HCT116 (cell line): ENCODE results near the gene LRRC32. TPM values are rescaled to one million over a fixed set of nuclear protein-coding genes. Genes with fewer than 3 reads are reported as not detected.
A peak's percentile ranks its signal among the peaks of the same experiment; 100 is the strongest.

Experiments
- ATAC-seq: fragments of 200-7000 bp; cut with Tn5 transposase; 2 replicates; pipeline ENCODE4 v1.9.1; 2020; ENCODE audit warnings: mild to moderate bottlenecking, moderate library complexity
- BruUV-seq: library from RNA; stranded (reverse); fragments of 400-500 nt; replicated peaks from 2 replicates; lab custom pipeline; 2021; lab: Mats Ljungman, UMichigan
- CTCF ChIA-PET: fragments of 300-600 bp; sonication (Branson Sonifier 250); formaldehyde crosslinking; loops from one replicate; lab custom pipeline; 2021; ENCODE audit warnings: antibody characterized with exemption; lab: Charles Lee
- POLR2A ChIA-PET: fragments of 300-600, 350-600 bp; sonication (Branson Sonifier 250); formaldehyde crosslinking; loops from one replicate; lab custom pipeline; 2021; ENCODE audit warnings: antibody characterized with exemption; lab: Charles Lee
- RAD21 ChIA-PET, 2 experiments: fragments of 300-600 bp; sonication (Branson Sonifier 250); formaldehyde crosslinking; loops; one replicate each; lab custom pipeline; 2023; ENCODE audit warnings: low total read pairs in 2 of 2; ENCODE audit not compliant: uncharacterized antibody in 2 of 2, unreplicated experiment in 2 of 2, low non-redundant PET in 1 of 2; lab: Charles Lee
- DNase-seq: peaks from one replicate; pipeline ENCODE4 v3.0.0-alpha.2; 2010; ENCODE audit warnings: low read depth, low spot score
- H2AFZ ChIP-seq: fragments of 200-600 bp; shearing (Covaris generic), sonication (generic); 2 replicates; pipeline ENCODE4 v1.6.1; 2017; ENCODE audit warnings: low read depth, mixed run types, mixed read lengths, antibody characterized with exemption, low read length; ENCODE audit not compliant: poor library complexity, severe bottlenecking
- H3K27ac ChIP-seq: 2 replicates; pipeline ENCODE4 v1.5.1; 2012; ENCODE audit warnings: low read depth, low read length
- H3K27me3 ChIP-seq: fragments of 200-600 bp; sonication (generic); 2 replicates; pipeline ENCODE4 v1.6.1; 2016; ENCODE audit warnings: mixed run types, low read length, mixed read lengths; ENCODE audit not compliant: insufficient read depth
- H3K36me3 ChIP-seq, 2 experiments: fragments of 200-500 bp in 1 of 2; fragments of 200-600 bp in 1 of 2; sonication (Bioruptor generic) in 1 of 2; sonication (generic) in 1 of 2; 2 replicates each; pipeline versions ENCODE4 v1.5.1 to v1.6.1; 2014 to 2016; ENCODE audit warnings: low read length in 2 of 2, inconsistent platforms in 1 of 2, mixed read lengths in 1 of 2, mixed run types in 1 of 2; ENCODE audit not compliant: insufficient read depth in 2 of 2, control insufficient read depth in 1 of 2
- H3K4me1 ChIP-seq, 2 experiments: fragments of 200-600 bp in 1 of 2; sonication (generic) in 1 of 2; 2 replicates each; pipeline versions ENCODE4 v1.5.1 to v1.6.1; 2012 to 2017; ENCODE audit warnings: low read length in 2 of 2, inconsistent platforms in 1 of 2, mild to moderate bottlenecking in 1 of 2, mixed read lengths in 1 of 2, mixed run types in 1 of 2, moderate library complexity in 1 of 2; ENCODE audit not compliant: insufficient read depth in 2 of 2, control insufficient read depth in 1 of 2
- H3K4me2 ChIP-seq: fragments of 200-600 bp; sonication (generic); 2 replicates; pipeline ENCODE4 v1.6.1; 2017; ENCODE audit warnings: mixed run types, low read length, mixed read lengths
- H3K4me3 ChIP-seq, 2 experiments: fragments of 200-600 bp in 1 of 2; sonication (generic) in 1 of 2; replicated peaks in 1 of 2; 2 replicates each; pipeline ENCODE4 v1.5.1; 2011 to 2016; ENCODE audit warnings: low read length in 2 of 2, control low read depth in 1 of 2, low read depth in 1 of 2, mild to moderate bottlenecking in 1 of 2, mixed read lengths in 1 of 2, mixed run types in 1 of 2
- H3K79me2 ChIP-seq: fragments of 200-600 bp; sonication (generic); 2 replicates; pipeline ENCODE4 v1.6.1; 2017; ENCODE audit warnings: mild to moderate bottlenecking, mixed run types, low read length, moderate library complexity, mixed read lengths; ENCODE audit not compliant: insufficient read depth
- H3K9ac ChIP-seq: fragments of 200-600 bp; sonication (generic); 2 replicates; pipeline ENCODE4 v1.6.1; 2016; ENCODE audit warnings: low read length, mixed read lengths
- H3K9me2 ChIP-seq: fragments of 200-600 bp; sonication (generic), shearing (Covaris generic); 2 replicates; pipeline ENCODE4 v1.6.1; 2017; ENCODE audit warnings: mixed run types, mild to moderate bottlenecking, moderate library complexity; ENCODE audit not compliant: insufficient read depth
- H3K9me3 ChIP-seq, 2 experiments: fragments of 200-500 bp in 1 of 2; fragments of 200-600 bp in 1 of 2; sonication (Bioruptor generic) in 1 of 2; sonication (generic) in 1 of 2; 2 replicates each; pipeline ENCODE4 v1.6.1; 2014 to 2017; ENCODE audit warnings: low read length in 2 of 2, mixed read lengths in 2 of 2, inconsistent platforms in 1 of 2, low read depth in 1 of 2, mild to moderate bottlenecking in 1 of 2, mixed run types in 1 of 2, moderate library complexity in 1 of 2; ENCODE audit not compliant: control insufficient read depth in 1 of 2, insufficient read depth in 1 of 2
- H4K20me1 ChIP-seq: fragments of 200-600 bp; sonication (generic), shearing (Covaris generic); 2 replicates; pipeline ENCODE4 v1.6.1; 2017; ENCODE audit warnings: mixed run types, mild to moderate bottlenecking, moderate library complexity; ENCODE audit not compliant: insufficient read depth
- ATF3 ChIP-seq: IDR thresholded peaks from 2 replicates; pipeline ENCODE4 v1.6.1; 2012
- CBX3 ChIP-seq: IDR thresholded peaks from 2 replicates; pipeline ENCODE4 v1.6.1; 2012; ENCODE audit warnings: low read depth
- CTCF ChIP-seq, 3 experiments: fragments of 200-600 bp in 1 of 3; sonication (generic) in 1 of 3; IDR thresholded peaks in 2 of 3; conservative IDR thresholded peaks in 1 of 3; 2 replicates each; pipeline ENCODE4 v1.5.1; 2012 to 2017; ENCODE audit warnings: low read depth in 2 of 3, low read length in 2 of 3, antibody characterized with exemption in 1 of 3, borderline replicate concordance in 1 of 3, control low read depth in 1 of 3, mild to moderate bottlenecking in 1 of 3, mixed read lengths in 1 of 3, mixed run types in 1 of 3, moderate library complexity in 1 of 3; ENCODE audit not compliant: insufficient read depth in 1 of 3
- ELF1 ChIP-seq: IDR thresholded peaks from 2 replicates; pipeline ENCODE4 v1.6.1; 2012; ENCODE audit warnings: low read depth, borderline replicate concordance
- EZH2 ChIP-seq: fragments of 200-600 bp; sonication (generic); IDR thresholded peaks from 2 replicates; pipeline ENCODE4 v1.6.1; 2017; ENCODE audit warnings: antibody characterized with exemption, mixed run types
- EZH2phosphoT487 ChIP-seq: fragments of 200-600 bp; IDR thresholded peaks from 2 replicates; pipeline ENCODE4 v1.6.1; 2018; ENCODE audit warnings: antibody characterized with exemption, borderline replicate concordance
- FOSL1 ChIP-seq: IDR thresholded peaks from 2 replicates; pipeline ENCODE4 v1.6.1; 2012; ENCODE audit warnings: low read depth
- JUND ChIP-seq: IDR thresholded peaks from 2 replicates; pipeline ENCODE4 v1.6.1; 2012
- RAD21 ChIP-seq: IDR thresholded peaks from 2 replicates; pipeline ENCODE4 v1.6.1; 2012; ENCODE audit warnings: low read depth, mild to moderate bottlenecking
- SIN3A ChIP-seq: IDR thresholded peaks from 2 replicates; pipeline ENCODE4 v1.6.1; 2012; ENCODE audit warnings: low read depth
- SP1 ChIP-seq: IDR thresholded peaks from 2 replicates; pipeline ENCODE4 v1.6.1; 2012; ENCODE audit warnings: low read depth
- SRF ChIP-seq: IDR thresholded peaks from 2 replicates; pipeline ENCODE4 v1.6.1; 2012; ENCODE audit warnings: low read depth
- YY1 ChIP-seq: IDR thresholded peaks from 2 replicates; pipeline ENCODE4 v1.6.1; 2011; ENCODE audit warnings: low read length, low read depth, moderate library complexity, mild to moderate bottlenecking; ENCODE audit not compliant: insufficient replicate concordance; ENCODE audit errors: extremely low read depth
- ZFX ChIP-seq: fragments of 450-650 bp; IDR thresholded peaks from 2 replicates; pipeline ENCODE4 v1.6.1; 2017
- intact Hi-C: fragments of 100-400 bp; cut with micrococcal nuclease; formaldehyde crosslinking; loops from 2 replicates; pipeline ENCODE4 v1.10.0; 2022
- total RNA-seq: library from RNA; stranded (reverse); gene quantifications from one replicate; pipeline ENCODE4 v1.2.1, GENCODE V29; 2021; ENCODE audit not compliant: unreplicated experiment

The LRRC32 gene
- total RNA-seq, 1 experiment from 2014 or later, result 0.54 TPM

- intact Hi-C loops, result no loop called here
- DNase-seq (no peak), ATAC-seq (peak; percentile 62)
- no peak overlapping the region for H3K4me2 ChIP-seq
- no peaks in the 10 kb centered on the region for H3K27me3 ChIP-seq
- no peak overlapping the region for H2AFZ ChIP-seq
- BruUV-seq, result no TSS peak
- H3K4me1 ChIP-seq, result no peaks in the 10 kb centered on the region
- ChIA-PET POLR2A (no interaction called here), RAD21 (no interaction called here), CTCF (no interaction called here)
- no peak overlapping the region for H3K4me3 ChIP-seq
- no peak overlapping the region for H3K9ac ChIP-seq
- no peaks in the 10 kb centered on the region for H3K36me3 ChIP-seq
- H3K9me2 ChIP-seq, result no peaks in the 10 kb centered on the region
- no peaks in the 10 kb centered on the region for H4K20me1 ChIP-seq
- no peak overlapping the region for H3K27ac ChIP-seq
- H3K9me3 ChIP-seq, result no peaks in the 10 kb centered on the region
- TF ChIP-seq CTCF (IDR thresholded peaks at IDR 0.05 in 2 of 3, conservative IDR thresholded peaks at IDR 0.05 in 1 of 3; ENCODE audit: borderline replicate concordance in 1 of 3, insufficient read depth in 1 of 3, low read depth in 2 of 3, low read length in 2 of 3) (peak; percentile 14 to 29 (median 23); a peak in 4 of 6 replicates), ZFX (no peak), RAD21 (peak; percentile 49; the same call in 1 of the 2 replicates)
- H3K79me2 ChIP-seq, result no peaks in the 10 kb centered on the region
Observed at GRCh38 chr11:76714493-76714892, 43.9 kb upstream of the LRRC32 start.

GRCh38 chr11:76713499-76713898, 43.0 kb upstream of the LRRC32 start:
- ChIA-PET POLR2A (no interaction called here), CTCF (no interaction called here), RAD21 (no interaction called here)
- ATAC-seq (no peak), DNase-seq (no peak)
- Histone ChIP-seq H4K20me1 (no peaks in the 10 kb centered on the region), H3K9me2 (no peaks in the 10 kb centered on the region), H3K27ac (no peak overlapping the region), H2AFZ (no peak overlapping the region), H3K27me3 (no peaks in the 10 kb centered on the region), H3K4me2 (no peak overlapping the region), H3K9ac (no peak overlapping the region), H3K36me3 (no peaks in the 10 kb centered on the region), H3K79me2 (no peaks in the 10 kb centered on the region), H3K4me3 (no peak overlapping the region), H3K9me3 (no peaks in the 10 kb centered on the region), H3K4me1 (no peaks in the 10 kb centered on the region)
- TF ChIP-seq SRF (no peak), SP1 (no peak), JUND (no peak), EZH2phosphoT487 (no peak), YY1 (no peak), CTCF (IDR thresholded peaks at IDR 0.05 in 2 of 3, conservative IDR thresholded peaks at IDR 0.05 in 1 of 3; ENCODE audit: borderline replicate concordance in 1 of 3, insufficient read depth in 1 of 3, low read depth in 2 of 3, low read length in 2 of 3) (no peak), CBX3 (no peak), SIN3A (no peak), ELF1 (no peak), ZFX (no peak), FOSL1 (no peak), ATF3 (no peak), EZH2 (no peak)
- BruUV-seq, result no TSS peak
- intact Hi-C loops, result no loop called here
